H9 (cell line): ENCODE measurements around the gene NBEA. TPM values are rescaled to one million over a fixed set of nuclear protein-coding genes. Genes with fewer than 3 reads are reported as not detected.

Source experiments
- DNase-seq: peaks from one replicate; pipeline ENCODE4 v3.0.0-alpha.2; 2017
- H2AFZ ChIP-seq: one replicate; pipeline ENCODE4 v1.6.1; 2013; ENCODE audit warnings: mild to moderate bottlenecking, low read length, control low read depth, moderate library complexity
- H2AK5ac ChIP-seq: 2 replicates; pipeline ENCODE4 v1.6.1; 2013; ENCODE audit warnings: low read length, control low read depth, mixed read lengths; ENCODE audit not compliant: insufficient read length
- H2BK120ac ChIP-seq: one replicate; pipeline ENCODE4 v1.6.1; 2013; ENCODE audit warnings: low read depth, mild to moderate bottlenecking, low read length, control low read depth, inconsistent platforms; ENCODE audit not compliant: poor library complexity, severe bottlenecking
- H2BK12ac ChIP-seq: 2 replicates; pipeline ENCODE4 v1.6.1; 2013; ENCODE audit warnings: low read length, control low read depth, mixed read lengths, low read depth; ENCODE audit not compliant: insufficient read length
- H2BK15ac ChIP-seq: 2 replicates; pipeline ENCODE4 v1.6.1; 2013; ENCODE audit warnings: low read depth, low read length, control low read depth
- H2BK20ac ChIP-seq: one replicate; pipeline ENCODE4 v1.6.1; 2013; ENCODE audit warnings: low read depth, mild to moderate bottlenecking, low read length, control low read depth, inconsistent platforms; ENCODE audit not compliant: poor library complexity, severe bottlenecking
- H2BK5ac ChIP-seq: 2 replicates; pipeline ENCODE4 v1.6.1; 2013; ENCODE audit warnings: low read length, control low read depth, mixed read lengths; ENCODE audit not compliant: insufficient read length
- H3K14ac ChIP-seq: 2 replicates; pipeline ENCODE4 v1.6.1; 2013; ENCODE audit warnings: low read length, control low read depth; ENCODE audit not compliant: insufficient read depth
- H3K18ac ChIP-seq: 2 replicates; pipeline ENCODE4 v1.6.1; 2013; ENCODE audit warnings: low read depth, mild to moderate bottlenecking, mixed read lengths, low read length, control low read depth; ENCODE audit not compliant: insufficient read length
- H3K23ac ChIP-seq: 2 replicates; pipeline ENCODE4 v1.6.1; 2013; ENCODE audit warnings: low read length, control low read depth, mixed read lengths, low read depth; ENCODE audit not compliant: insufficient read length
- H3K23me2 ChIP-seq: 2 replicates; pipeline ENCODE4 v1.6.1; 2013; ENCODE audit warnings: low read depth, mild to moderate bottlenecking, mixed read lengths, low read length, control low read depth; ENCODE audit not compliant: insufficient read length, poor library complexity, severe bottlenecking
- H3K27ac ChIP-seq: 2 replicates; pipeline ENCODE4 v1.5.1; 2013; ENCODE audit warnings: low read length, control low read depth, mixed read lengths, low read depth; ENCODE audit not compliant: insufficient read length
- H3K27me3 ChIP-seq: 2 replicates; pipeline ENCODE4 v1.6.1; 2013; ENCODE audit warnings: low read length, control low read depth, inconsistent platforms; ENCODE audit not compliant: insufficient read depth
- H3K4ac ChIP-seq: 2 replicates; pipeline ENCODE4 v1.6.1; 2013; ENCODE audit warnings: low read depth, mild to moderate bottlenecking, control low read depth, inconsistent platforms, low read length, moderate library complexity
- H3K4me1 ChIP-seq: 2 replicates; pipeline ENCODE4 v1.6.1; 2013; ENCODE audit warnings: low read length, control low read depth, inconsistent platforms; ENCODE audit not compliant: insufficient read depth
- H3K4me2 ChIP-seq: 2 replicates; pipeline ENCODE4 v1.6.1; 2013; ENCODE audit warnings: low read length, control low read depth, mixed read lengths; ENCODE audit not compliant: insufficient read length, insufficient read depth
- H3K56ac ChIP-seq: 2 replicates; pipeline ENCODE4 v1.6.1; 2013; ENCODE audit warnings: low read depth, mild to moderate bottlenecking, mixed read lengths, low read length, control low read depth; ENCODE audit not compliant: insufficient read length
- H3K79me1 ChIP-seq: 2 replicates; pipeline ENCODE4 v1.6.1; 2013; ENCODE audit warnings: low read depth, mild to moderate bottlenecking, moderate library complexity, low read length, control low read depth, inconsistent platforms; ENCODE audit not compliant: insufficient read depth, poor library complexity, severe bottlenecking
- H3K79me2 ChIP-seq: 2 replicates; pipeline ENCODE4 v1.6.1; 2013; ENCODE audit warnings: low read length, control low read depth, inconsistent platforms; ENCODE audit not compliant: insufficient read depth
- H3K9ac ChIP-seq: 2 replicates; pipeline ENCODE4 v1.6.1; 2013; ENCODE audit warnings: low read length, control low read depth, mixed read lengths; ENCODE audit not compliant: insufficient read length; ENCODE audit errors: extremely low read depth
- H3K9me3 ChIP-seq: one replicate; pipeline ENCODE4 v1.6.1; 2013; ENCODE audit warnings: low read depth, low read length, inconsistent platforms; ENCODE audit not compliant: control insufficient read depth
- H3T11ph ChIP-seq: one replicate; pipeline ENCODE4 v1.6.1; 2013; ENCODE audit warnings: mild to moderate bottlenecking, low read length, control low read depth, inconsistent platforms
- H4K20me1 ChIP-seq: one replicate; pipeline ENCODE4 v1.6.1; 2013; ENCODE audit not compliant: control insufficient read depth, insufficient read length, insufficient read depth
- H4K5ac ChIP-seq: 2 replicates; pipeline ENCODE4 v1.6.1; 2013; ENCODE audit warnings: low read depth, mild to moderate bottlenecking, mixed read lengths, low read length, control low read depth; ENCODE audit not compliant: insufficient read length
- H4K8ac ChIP-seq: replicated peaks from 2 replicates; pipeline ENCODE4 v1.6.1; 2013; ENCODE audit warnings: low read length, control low read depth, mixed read lengths, low read depth; ENCODE audit not compliant: insufficient read length
- H4K91ac ChIP-seq: 2 replicates; pipeline ENCODE4 v1.6.1; 2013; ENCODE audit warnings: low read depth, mild to moderate bottlenecking, moderate library complexity, mixed read lengths, low read length, control low read depth; ENCODE audit not compliant: insufficient read length
- H3K27ac Mint-ChIP-seq, 3 experiments: 2 replicates in 2 of 3; 3 replicates in 1 of 3; pipeline ENCODE4 v1.8.0; 2020 to 2021; ENCODE audit warnings: mixed read lengths in 3 of 3, mild to moderate bottlenecking in 1 of 3, moderate library complexity in 1 of 3
- H3K27me3 Mint-ChIP-seq: 2 replicates; pipeline ENCODE4 v1.8.0; 2021; ENCODE audit warnings: low read depth, mild to moderate bottlenecking, moderate library complexity, mixed read lengths
- H3K36me3 Mint-ChIP-seq, 3 experiments: 2 replicates in 2 of 3; 3 replicates in 1 of 3; pipeline ENCODE4 v1.8.0; 2020 to 2021; ENCODE audit warnings: low read depth in 3 of 3, mixed read lengths in 3 of 3; ENCODE audit not compliant: insufficient read depth in 1 of 3
- H3K4me1 Mint-ChIP-seq, 2 experiments: 2 replicates each; pipeline ENCODE4 v1.8.0; 2020; ENCODE audit warnings: mixed read lengths in 2 of 2
- H3K4me3 Mint-ChIP-seq, 2 experiments: 2 replicates in 1 of 2; 3 replicates in 1 of 2; pipeline ENCODE4 v1.8.0; 2020 to 2021; ENCODE audit warnings: mild to moderate bottlenecking in 2 of 2, mixed read lengths in 2 of 2, moderate library complexity in 1 of 2
- H3K9me3 Mint-ChIP-seq, 2 experiments: 2 replicates in 1 of 2; 3 replicates in 1 of 2; pipeline ENCODE4 v1.8.0; 2020; ENCODE audit warnings: mild to moderate bottlenecking in 2 of 2, mixed read lengths in 2 of 2, moderate library complexity in 1 of 2
- WGBS: extraction: QIAGEN DNeasy Blood & Tissue Kit; methylation state at CpG from one replicate; pipeline ENCODE4 v1.1.7; 2013; ENCODE audit warnings: missing lambda C conversion rate, low lambda C conversion rate, mixed read lengths; ENCODE audit not compliant: insufficient read length; ENCODE audit errors: extremely low coverage; 5-methylcytosine and 5-hydroxymethylcytosine counted together
- total RNA-seq: library from RNA; stranded (reverse); gene quantifications from 2 replicates; pipeline ENCODE4 v1.2.1, GENCODE V29; 2021
- TF ChIP-seq, protein P1 (sequence below): fragments of 200-600 bp; sonication (generic); conservative IDR thresholded peaks from 3 replicates; pipeline ENCODE4 v1.8.0; 2021; ENCODE audit warnings: antibody characterized with exemption, mild to moderate bottlenecking

NBEA gene
- total RNA-seq, 1 experiment from 2014 or later: 17.3 TPM

DNA sequence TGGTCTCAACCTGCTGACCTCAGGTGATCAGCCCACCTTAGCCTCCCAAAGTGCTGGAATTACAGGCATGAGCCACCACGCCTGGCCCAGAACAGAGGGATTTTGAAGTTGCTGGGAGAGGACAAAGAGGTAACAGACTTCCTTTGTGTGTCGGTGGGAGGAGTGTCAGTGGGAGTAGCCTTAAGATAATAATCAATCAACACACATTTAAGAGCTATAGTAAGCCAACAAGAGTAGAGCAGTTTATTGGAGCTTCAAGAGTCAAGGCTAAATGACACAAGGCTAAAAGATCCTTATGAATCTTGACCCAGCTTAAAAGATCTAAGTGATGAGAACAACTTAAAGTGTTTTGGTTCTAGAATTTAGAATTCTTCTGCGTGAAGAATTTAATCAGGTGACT, 47.3 kb upstream of the NBEA start:
- Histone ChIP-seq H2AFZ (no peak overlapping the region), H3K56ac (no peak overlapping the region), H3K4ac (no peak overlapping the region), H4K5ac (no peak overlapping the region), H3K4me1 (no peaks in the 10 kb centered on the region), H3K9ac (no peak overlapping the region), H3K23ac (no peak overlapping the region), H3K79me1 (no peaks in the 10 kb centered on the region), H3K27me3 (no peaks in the 10 kb centered on the region), H3K18ac (no peak overlapping the region), H3K9me3 (no peaks in the 10 kb centered on the region), H2BK12ac (no peak overlapping the region), H4K8ac (no peak overlapping the region), H3K4me2 (no peak overlapping the region), H2AK5ac (no peak overlapping the region), H3K79me2 (no peaks in the 10 kb centered on the region), H4K91ac (no peak overlapping the region), H2BK120ac (no peak overlapping the region), H2BK15ac (no peak overlapping the region), H3K14ac (no peak overlapping the region), H3K27ac (no peak overlapping the region), H3T11ph (no peak overlapping the region), H2BK5ac (no peak overlapping the region), H4K20me1 (no peaks in the 10 kb centered on the region), H2BK20ac (no peak overlapping the region), H3K23me2 (no peaks in the 10 kb centered on the region)
- H3K4me1 Mint-ChIP-seq: peaks cover 25 to 27% of the 10 kb centered on the region in 2 experiments
- H3K4me3 Mint-ChIP-seq: no peak overlapping the region
- H3K9me3 Mint-ChIP-seq: no peaks in the 10 kb centered on the region; a peak in 1 of 5 replicates
- H3K27ac Mint-ChIP-seq: no peak overlapping the region; a peak in 1 of 7 replicates
- DNase-seq: no peak
- WGBS: no CpG with 5 or more reads among the region's 3 CpGs
- TF ChIP-seq, protein P1, sequence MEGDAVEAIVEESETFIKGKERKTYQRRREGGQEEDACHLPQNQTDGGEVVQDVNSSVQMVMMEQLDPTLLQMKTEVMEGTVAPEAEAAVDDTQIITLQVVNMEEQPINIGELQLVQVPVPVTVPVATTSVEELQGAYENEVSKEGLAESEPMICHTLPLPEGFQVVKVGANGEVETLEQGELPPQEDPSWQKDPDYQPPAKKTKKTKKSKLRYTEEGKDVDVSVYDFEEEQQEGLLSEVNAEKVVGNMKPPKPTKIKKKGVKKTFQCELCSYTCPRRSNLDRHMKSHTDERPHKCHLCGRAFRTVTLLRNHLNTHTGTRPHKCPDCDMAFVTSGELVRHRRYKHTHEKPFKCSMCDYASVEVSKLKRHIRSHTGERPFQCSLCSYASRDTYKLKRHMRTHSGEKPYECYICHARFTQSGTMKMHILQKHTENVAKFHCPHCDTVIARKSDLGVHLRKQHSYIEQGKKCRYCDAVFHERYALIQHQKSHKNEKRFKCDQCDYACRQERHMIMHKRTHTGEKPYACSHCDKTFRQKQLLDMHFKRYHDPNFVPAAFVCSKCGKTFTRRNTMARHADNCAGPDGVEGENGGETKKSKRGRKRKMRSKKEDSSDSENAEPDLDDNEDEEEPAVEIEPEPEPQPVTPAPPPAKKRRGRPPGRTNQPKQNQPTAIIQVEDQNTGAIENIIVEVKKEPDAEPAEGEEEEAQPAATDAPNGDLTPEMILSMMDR: no peak
- peaks cover 2% of the 10 kb centered on the region; the same call in 1 of the 2 replicates for H3K27me3 Mint-ChIP-seq
- H3K36me3 Mint-ChIP-seq: 0 out of 7 replicates have a peak, but pooled peaks cover 0 to 2% (median 0%) of the 10 kb centered on the region in 3 experiments
